ENCODE data around the gene HERC2.

GRCh38 chr15:28179270-28179669 lies 142.7 kb downstream of the HERC2 start:
- TF ChIP-seq CTCF (IDR thresholded peaks at IDR 0.05) (no peak), POLR2AphosphoS5 (IDR thresholded peaks at IDR 0.05; ENCODE audit: low read depth, low read length) (no peak), REST (IDR thresholded peaks at IDR 0.05; ENCODE audit: low read depth, low read length) (no peak), YY1 (IDR thresholded peaks at IDR 0.05; ENCODE audit: low read depth) (no peak), MXI1 (IDR thresholded peaks at IDR 0.05; ENCODE audit: low read depth, low read length) (no peak), MAX (IDR thresholded peaks at IDR 0.05; ENCODE audit: low read depth) (no peak)

Data from SK-N-SH (cell line).